NCI-H2227 (cell line): ENCODE results near the gene ALDOC.

ENCODE experiments used
- DNase-seq: peaks from one replicate; lab custom pipeline; 2025; ENCODE audit not compliant: unreplicated experiment; lab: John Stamatoyannopoulos, UW

ALDOC gene

DNA sequence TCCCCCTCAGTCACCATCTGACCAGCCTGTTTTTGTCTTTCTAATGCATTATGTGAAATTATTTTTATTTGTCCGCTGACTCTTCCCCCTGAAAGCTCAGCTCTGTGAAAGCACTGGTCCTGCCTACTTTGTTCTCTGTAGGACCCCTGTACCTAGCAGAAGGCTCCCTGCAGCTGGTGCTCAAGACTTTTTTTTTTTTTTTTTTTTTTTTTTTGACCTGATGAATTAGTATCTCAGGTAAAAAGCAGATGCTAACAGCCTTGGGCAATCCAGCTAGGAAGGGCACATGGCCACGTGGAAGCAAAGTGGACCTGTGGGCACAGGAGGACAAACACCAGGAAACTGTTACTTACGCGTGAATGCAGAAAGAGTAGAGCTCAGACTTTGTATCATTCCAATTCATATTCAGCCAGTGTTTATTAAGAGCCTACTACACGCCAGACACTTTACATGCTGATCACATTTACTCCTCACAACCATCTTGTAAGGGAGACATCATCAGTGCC, 23.6 kb downstream of the ALDOC start:
- DNase-seq: no peak

- peak; percentile 80 for DNase-seq
These were observed 24.3 kb downstream of the ALDOC start, which contains the start of gene UNC119 for GRCh38 chr17:28552176-28552999. UNC119 (minus strand) TSS chr17:28552624; CDS start chr17:28552557, 67 bp downstream.

GRCh38 chr17:28551421-28552175, 25.1 kb downstream of the ALDOC start:
- DNase-seq: peak; percentile 18

- DNase-seq: no peak
These were observed 25.8 kb downstream of the ALDOC start for GRCh38 chr17:28550858-28551257.

GRCh38 chr17:28549236-28550132, 27.2 kb downstream of the ALDOC start:
- no peak for DNase-seq

- DNase-seq: no peak
These were observed 28.1 kb downstream of the ALDOC start for GRCh38 chr17:28548417-28549130.

- peak; percentile 62 for DNase-seq
These were observed 28.9 kb downstream of the ALDOC start for GRCh38 chr17:28547623-28548416.

DNA sequence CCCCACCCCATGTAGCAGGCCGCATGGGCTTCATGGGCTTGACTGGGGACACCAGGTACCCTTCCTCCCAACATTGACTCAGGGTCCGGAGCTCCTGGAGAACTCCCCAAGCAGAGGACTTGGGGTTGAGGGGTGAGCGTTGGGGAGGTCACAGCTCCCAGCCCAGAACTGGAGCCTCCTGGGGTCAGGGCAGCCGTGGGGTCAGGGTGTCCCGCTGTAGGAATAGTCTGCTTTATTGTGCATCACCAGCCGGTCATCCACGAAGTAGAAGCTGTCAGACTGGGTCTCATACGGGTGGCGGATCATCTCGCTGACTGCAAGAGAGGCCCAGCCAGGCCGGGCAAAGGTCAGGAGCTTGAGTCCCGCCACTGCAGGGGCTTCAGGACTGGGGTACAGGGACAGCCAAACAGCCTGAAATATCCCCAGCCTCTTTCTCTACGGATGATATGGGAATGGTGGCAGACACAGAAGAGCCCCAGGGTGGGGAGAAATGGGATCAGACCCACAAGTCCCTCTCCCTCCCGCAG, 29.5 kb downstream of the ALDOC start:
- DNase-seq: no peak

DNA sequence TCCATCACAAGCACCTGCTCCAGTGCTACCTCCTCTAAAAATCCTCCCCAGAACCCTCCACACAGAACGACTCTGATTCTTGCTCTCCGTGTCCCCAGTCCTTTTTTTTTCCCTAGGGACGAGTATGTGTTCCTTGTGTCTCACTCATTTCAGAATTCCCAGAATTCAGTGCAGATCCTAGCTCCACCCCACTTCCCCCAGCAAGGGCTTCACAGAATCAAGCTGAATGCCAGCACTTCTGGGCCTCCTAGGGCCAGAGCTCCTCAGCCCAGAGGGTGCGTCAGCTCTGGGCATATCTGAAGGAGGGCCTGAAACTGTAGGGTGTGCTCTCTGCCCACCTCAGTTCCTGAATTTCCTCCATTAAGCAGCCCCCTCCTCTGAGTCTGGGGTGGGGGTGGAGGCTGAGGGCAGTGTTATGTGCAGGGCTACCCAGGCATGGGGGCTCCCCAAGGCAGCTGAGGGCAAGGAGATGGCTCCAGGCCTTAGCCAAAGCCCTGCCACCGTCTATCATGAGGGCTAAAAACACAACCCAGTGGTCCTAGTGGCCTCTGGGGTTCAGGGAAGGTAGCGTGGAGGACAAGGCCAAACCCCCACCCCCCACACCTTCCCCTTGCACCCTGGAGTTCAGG, 30.8 kb downstream of the ALDOC start:
- DNase-seq: no peak

GRCh38 chr17:28545141-28545503, 31.6 kb downstream of the ALDOC start:
- DNase-seq: no peak

- DNase-seq: no peak
These were observed 32.1 kb downstream of the ALDOC start for GRCh38 chr17:28544402-28545140.

GRCh38 chr17:28541439-28541838, 35.3 kb downstream of the ALDOC start:
- no peak for DNase-seq

- DNase-seq: no peak
These were observed 36.5 kb downstream of the ALDOC start for GRCh38 chr17:28540231-28540630.

DNA sequence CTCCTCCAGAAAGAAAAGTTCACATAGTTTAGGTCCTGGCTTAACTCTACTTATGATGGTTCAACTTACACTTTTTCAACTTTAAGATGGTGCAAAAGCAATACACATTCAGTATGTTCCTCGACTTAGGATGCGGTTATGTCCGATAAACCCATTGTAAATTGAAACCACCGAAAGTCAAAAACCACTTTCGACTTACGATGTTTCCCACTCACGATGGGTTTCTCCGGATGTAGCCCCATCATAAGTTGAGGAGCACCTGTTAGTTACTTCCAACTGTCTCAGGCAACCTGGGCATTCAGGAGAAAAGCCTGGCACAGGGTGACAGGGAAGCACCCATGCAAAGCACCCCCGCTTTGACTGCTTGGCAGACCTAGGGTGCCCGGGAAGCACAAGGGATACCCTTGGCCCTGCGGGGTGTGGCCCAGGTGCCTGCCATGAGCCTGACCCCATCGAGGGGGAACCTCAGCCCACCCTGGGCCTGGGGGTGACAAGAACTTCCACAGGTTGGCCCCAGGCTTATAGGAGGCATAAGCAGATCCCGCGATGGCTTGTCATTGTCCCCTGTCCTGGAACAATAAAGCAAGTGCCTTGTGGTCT, 38.3 kb downstream of the ALDOC start:
- DNase-seq: no peak

DNA sequence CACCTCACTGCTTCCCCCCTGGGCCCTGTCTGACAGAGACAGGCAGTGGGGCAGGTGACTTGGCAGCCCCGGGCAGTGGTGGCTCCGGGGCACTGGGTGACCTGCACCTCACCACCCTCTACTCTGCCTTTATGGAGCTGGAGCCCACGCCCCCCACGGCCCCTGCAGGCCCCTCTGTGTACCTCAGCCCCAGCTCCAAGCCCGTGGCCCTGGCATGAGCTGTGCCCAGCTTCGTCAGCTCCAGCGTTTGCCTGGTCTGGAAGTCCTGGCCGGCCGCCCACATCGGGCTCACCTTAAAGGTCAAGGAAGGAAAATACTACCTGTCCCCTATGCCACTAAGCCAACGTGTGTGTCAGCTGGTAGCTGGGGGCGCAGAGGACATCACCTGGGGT, 39.5 kb downstream of the ALDOC start:
- no peak for DNase-seq

DNA sequence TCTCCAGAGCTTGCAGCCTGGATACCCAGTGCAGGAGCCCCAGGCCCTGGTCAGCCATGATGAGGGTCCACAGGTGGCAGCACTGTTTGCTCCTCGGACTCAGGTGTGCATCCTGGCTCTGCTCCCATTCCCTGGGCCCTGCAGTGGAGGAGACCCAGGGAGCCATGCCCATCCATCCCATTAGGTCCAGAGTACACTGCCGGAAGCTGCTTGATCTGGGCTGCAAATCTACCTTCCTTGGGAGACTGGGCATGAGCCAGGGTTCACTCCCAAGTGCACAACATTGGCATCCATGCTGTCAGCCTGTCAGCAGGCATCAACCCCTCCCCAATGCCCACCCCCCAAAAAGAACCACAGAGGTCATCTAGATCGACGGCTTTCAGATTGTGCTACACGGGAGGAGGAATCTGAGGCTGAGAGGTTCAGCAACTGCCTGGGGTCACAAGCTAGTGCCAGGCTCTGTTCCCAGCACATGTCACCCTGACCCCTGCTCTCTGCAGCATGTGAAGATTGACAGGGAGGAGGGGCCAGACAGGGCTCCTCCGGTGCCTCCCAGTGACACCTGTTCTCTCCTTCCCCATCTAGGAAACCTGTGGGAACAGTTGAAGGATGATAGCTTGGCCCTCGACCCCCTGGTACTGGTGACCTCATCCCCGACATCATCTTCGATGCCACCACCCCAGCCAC, 40.0 kb downstream of the ALDOC start:
- no peak for DNase-seq

DNA sequence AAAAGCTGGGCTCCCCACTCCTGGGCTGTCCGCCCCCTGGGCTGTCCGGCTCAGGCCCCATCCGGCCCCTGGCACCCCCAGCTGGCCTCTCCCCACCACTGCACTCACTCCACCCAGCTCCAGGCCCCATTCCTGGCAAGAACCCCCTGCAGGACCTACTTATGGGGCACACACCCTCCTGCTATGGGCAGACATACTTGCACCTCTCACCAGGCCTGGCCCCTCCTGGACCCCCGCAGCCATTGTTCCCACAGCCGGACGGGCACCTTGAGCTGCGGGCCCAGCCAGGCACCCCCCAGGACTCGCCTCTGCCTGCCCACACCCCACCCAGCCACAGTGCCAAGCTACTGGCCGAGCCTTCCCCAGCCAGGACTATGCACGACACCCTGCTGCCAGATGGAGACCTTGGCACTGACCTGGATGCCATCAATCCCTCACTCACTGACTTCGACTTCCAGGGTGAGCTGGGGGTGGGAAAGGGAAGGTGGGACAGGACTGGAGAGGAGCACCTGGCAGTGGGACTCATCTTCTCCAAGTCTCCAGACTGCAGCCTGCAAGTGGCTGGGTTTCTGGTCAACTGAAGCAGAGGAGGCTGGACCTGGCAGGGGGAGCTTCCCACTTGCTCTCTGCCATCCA, 41.8 kb downstream of the ALDOC start:
- no peak for DNase-seq
